PFSK-1 (cell line): ENCODE results near the gene GALNTL6.

Experiments used
- FOXP2 ChIP-seq: optimal IDR thresholded peaks from 2 replicates; pipeline ENCODE3; 2011; ENCODE audit warnings: borderline replicate concordance, control low read depth, inconsistent platforms; ENCODE audit not compliant: insufficient read depth; ENCODE audit errors: extremely low read length, extremely low read depth
- POLR2AphosphoS5 ChIP-seq: IDR thresholded peaks from 2 replicates; pipeline ENCODE4 v1.6.1; 2012; ENCODE audit warnings: low read depth, mild to moderate bottlenecking, control low read depth, low read length, moderate library complexity
- SIN3A ChIP-seq: IDR thresholded peaks from 2 replicates; pipeline ENCODE4 v1.6.1; 2012; ENCODE audit warnings: mild to moderate bottlenecking, low read length, moderate library complexity, borderline replicate concordance; ENCODE audit not compliant: insufficient read depth
- TAF1 ChIP-seq: IDR thresholded peaks from 2 replicates; pipeline ENCODE4 v1.6.1; 2012; ENCODE audit warnings: low read length, control low read depth, borderline replicate concordance; ENCODE audit not compliant: insufficient read depth
- TF ChIP-seq, protein P1 (sequence below), 2 experiments: IDR thresholded peaks; 2 replicates each; pipeline versions ENCODE4 v1.6.1 to v1.8.0; 2011 to 2012; ENCODE audit warnings: low read depth in 2 of 2, low read length in 2 of 2, control low read depth in 1 of 2, inconsistent platforms in 1 of 2, mild to moderate bottlenecking in 1 of 2, moderate library complexity in 1 of 2; ENCODE audit not compliant: insufficient read depth in 1 of 2

- no peak for TF ChIP-seq TAF1
- TF ChIP-seq POLR2AphosphoS5 = no peak
- TF ChIP-seq, protein P1, sequence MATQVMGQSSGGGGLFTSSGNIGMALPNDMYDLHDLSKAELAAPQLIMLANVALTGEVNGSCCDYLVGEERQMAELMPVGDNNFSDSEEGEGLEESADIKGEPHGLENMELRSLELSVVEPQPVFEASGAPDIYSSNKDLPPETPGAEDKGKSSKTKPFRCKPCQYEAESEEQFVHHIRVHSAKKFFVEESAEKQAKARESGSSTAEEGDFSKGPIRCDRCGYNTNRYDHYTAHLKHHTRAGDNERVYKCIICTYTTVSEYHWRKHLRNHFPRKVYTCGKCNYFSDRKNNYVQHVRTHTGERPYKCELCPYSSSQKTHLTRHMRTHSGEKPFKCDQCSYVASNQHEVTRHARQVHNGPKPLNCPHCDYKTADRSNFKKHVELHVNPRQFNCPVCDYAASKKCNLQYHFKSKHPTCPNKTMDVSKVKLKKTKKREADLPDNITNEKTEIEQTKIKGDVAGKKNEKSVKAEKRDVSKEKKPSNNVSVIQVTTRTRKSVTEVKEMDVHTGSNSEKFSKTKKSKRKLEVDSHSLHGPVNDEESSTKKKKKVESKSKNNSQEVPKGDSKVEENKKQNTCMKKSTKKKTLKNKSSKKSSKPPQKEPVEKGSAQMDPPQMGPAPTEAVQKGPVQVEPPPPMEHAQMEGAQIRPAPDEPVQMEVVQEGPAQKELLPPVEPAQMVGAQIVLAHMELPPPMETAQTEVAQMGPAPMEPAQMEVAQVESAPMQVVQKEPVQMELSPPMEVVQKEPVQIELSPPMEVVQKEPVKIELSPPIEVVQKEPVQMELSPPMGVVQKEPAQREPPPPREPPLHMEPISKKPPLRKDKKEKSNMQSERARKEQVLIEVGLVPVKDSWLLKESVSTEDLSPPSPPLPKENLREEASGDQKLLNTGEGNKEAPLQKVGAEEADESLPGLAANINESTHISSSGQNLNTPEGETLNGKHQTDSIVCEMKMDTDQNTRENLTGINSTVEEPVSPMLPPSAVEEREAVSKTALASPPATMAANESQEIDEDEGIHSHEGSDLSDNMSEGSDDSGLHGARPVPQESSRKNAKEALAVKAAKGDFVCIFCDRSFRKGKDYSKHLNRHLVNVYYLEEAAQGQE (IDR thresholded peaks at IDR 0.05; ENCODE audit: insufficient read depth in 1 of 2, low read depth in 2 of 2, low read length in 2 of 2) = no peak
- no peak for TF ChIP-seq SIN3A
- no peak for TF ChIP-seq FOXP2
Measured at GRCh38 chr4:172584816-172585215, 771.6 kb downstream of the GALNTL6 start.
